HEK293 (cell line): ENCODE results near the gene TLCD2.

ENCODE experiments used
- RBAK ChIP-seq: fragments of 450-650 bp; formaldehyde crosslinking; IDR thresholded peaks from 2 replicates; pipeline ENCODE4 v1.5.1; 2016; ENCODE audit warnings: missing biosample characterization, missing genetic modification characterization
- SP7 ChIP-seq: fragments of 450-650 bp; formaldehyde crosslinking; IDR thresholded peaks from 2 replicates; pipeline ENCODE4 v1.5.1; 2016; ENCODE audit warnings: missing biosample characterization, missing genetic modification characterization
- ZBTB17 ChIP-seq: fragments of 450-650 bp; formaldehyde crosslinking; IDR thresholded peaks from 2 replicates; pipeline ENCODE4 v1.5.1; 2016; ENCODE audit warnings: missing biosample characterization, missing genetic modification characterization
- ZBTB8A ChIP-seq: fragments of 450-650 bp; formaldehyde crosslinking; IDR thresholded peaks from 2 replicates; pipeline ENCODE4 v1.5.1; 2016; ENCODE audit warnings: missing biosample characterization, missing genetic modification characterization
- ZEB2 ChIP-seq: fragments of 450-650 bp; formaldehyde crosslinking; IDR thresholded peaks from 2 replicates; pipeline ENCODE4 v1.5.1; 2016; ENCODE audit warnings: missing biosample characterization, missing genetic modification characterization
- ZNF121 ChIP-seq: fragments of 450-650 bp; formaldehyde crosslinking; IDR thresholded peaks from 2 replicates; pipeline ENCODE4 v1.5.1; 2016; ENCODE audit warnings: missing biosample characterization, missing genetic modification characterization
- ZNF24 ChIP-seq: fragments of 450-650 bp; formaldehyde crosslinking; IDR thresholded peaks from 2 replicates; pipeline ENCODE4 v1.5.1; 2016; ENCODE audit warnings: missing biosample characterization, missing genetic modification characterization
- ZNF274 ChIP-seq, 2 experiments: fragments of 200-500 bp in 1 of 2; fragments of 450-650 bp in 1 of 2; sonication (Bioruptor generic) in 1 of 2; formaldehyde crosslinking in 1 of 2; IDR thresholded peaks; 2 replicates each; pipeline versions ENCODE4 v1.5.1 to v1.6.1; 2014 to 2016; ENCODE audit warnings: borderline replicate concordance in 1 of 2, inconsistent platforms in 1 of 2, low read length in 1 of 2, missing biosample characterization in 1 of 2, missing genetic modification characterization in 1 of 2
- ZNF530 ChIP-seq: fragments of 450-650 bp; formaldehyde crosslinking; IDR thresholded peaks from 2 replicates; pipeline ENCODE4 v1.5.1; 2016; ENCODE audit warnings: low read depth, missing biosample characterization, missing genetic modification characterization
- TF ChIP-seq, protein P1 (sequence below): fragments of 450-650 bp; formaldehyde crosslinking; IDR thresholded peaks from 2 replicates; pipeline ENCODE4 v1.5.1; 2016; ENCODE audit warnings: missing biosample characterization, missing genetic modification characterization
- TF ChIP-seq, protein P2 (sequence below): fragments of 450-650 bp; formaldehyde crosslinking; IDR thresholded peaks from 2 replicates; pipeline ENCODE4 v1.5.1; 2017; ENCODE audit warnings: missing biosample characterization, missing genetic modification characterization

DNA sequence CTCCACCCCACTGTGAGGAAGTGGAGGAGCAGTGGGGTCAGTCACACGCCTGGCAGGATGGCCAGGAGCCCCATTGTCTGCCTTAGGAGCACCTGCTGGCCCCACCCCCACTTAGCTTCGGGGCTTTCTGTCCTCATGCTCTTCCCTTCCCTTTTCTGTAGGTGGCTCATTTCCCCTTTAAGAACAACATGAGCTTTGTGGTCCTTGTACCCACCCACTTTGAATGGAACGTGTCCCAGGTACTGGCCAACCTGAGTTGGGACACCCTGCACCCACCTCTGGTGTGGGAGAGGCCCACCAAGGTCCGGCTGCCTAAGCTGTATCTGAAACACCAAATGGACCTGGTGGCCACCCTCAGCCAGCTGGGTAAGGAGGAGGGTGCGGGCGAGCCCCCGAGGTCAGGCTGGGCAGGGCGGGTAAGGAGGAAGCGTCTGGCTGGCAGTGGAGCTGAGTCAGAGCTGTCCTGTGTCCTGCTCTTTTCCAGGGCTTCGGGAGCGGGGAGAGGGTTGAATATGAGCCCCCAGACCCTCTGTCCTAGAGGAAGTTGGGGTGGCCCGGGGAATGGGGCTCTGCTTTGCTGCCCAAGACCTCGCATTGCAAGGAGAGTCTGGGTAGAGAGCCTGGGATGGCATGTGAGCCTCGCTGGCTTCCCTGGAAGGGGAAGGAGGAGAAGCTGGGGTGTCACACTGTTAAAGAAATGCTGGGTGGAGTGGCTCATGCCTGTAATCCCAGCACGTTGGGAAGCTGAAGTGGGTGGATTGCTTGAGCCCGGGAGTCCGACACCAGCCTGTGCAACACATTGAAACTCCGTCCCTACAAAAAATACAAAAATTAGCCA lies 42.5 kb upstream of the TLCD2 start:
- TF ChIP-seq, protein P1, sequence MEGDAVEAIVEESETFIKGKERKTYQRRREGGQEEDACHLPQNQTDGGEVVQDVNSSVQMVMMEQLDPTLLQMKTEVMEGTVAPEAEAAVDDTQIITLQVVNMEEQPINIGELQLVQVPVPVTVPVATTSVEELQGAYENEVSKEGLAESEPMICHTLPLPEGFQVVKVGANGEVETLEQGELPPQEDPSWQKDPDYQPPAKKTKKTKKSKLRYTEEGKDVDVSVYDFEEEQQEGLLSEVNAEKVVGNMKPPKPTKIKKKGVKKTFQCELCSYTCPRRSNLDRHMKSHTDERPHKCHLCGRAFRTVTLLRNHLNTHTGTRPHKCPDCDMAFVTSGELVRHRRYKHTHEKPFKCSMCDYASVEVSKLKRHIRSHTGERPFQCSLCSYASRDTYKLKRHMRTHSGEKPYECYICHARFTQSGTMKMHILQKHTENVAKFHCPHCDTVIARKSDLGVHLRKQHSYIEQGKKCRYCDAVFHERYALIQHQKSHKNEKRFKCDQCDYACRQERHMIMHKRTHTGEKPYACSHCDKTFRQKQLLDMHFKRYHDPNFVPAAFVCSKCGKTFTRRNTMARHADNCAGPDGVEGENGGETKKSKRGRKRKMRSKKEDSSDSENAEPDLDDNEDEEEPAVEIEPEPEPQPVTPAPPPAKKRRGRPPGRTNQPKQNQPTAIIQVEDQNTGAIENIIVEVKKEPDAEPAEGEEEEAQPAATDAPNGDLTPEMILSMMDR (tag by site-specific recombination): no peak
- TF ChIP-seq, protein P2, sequence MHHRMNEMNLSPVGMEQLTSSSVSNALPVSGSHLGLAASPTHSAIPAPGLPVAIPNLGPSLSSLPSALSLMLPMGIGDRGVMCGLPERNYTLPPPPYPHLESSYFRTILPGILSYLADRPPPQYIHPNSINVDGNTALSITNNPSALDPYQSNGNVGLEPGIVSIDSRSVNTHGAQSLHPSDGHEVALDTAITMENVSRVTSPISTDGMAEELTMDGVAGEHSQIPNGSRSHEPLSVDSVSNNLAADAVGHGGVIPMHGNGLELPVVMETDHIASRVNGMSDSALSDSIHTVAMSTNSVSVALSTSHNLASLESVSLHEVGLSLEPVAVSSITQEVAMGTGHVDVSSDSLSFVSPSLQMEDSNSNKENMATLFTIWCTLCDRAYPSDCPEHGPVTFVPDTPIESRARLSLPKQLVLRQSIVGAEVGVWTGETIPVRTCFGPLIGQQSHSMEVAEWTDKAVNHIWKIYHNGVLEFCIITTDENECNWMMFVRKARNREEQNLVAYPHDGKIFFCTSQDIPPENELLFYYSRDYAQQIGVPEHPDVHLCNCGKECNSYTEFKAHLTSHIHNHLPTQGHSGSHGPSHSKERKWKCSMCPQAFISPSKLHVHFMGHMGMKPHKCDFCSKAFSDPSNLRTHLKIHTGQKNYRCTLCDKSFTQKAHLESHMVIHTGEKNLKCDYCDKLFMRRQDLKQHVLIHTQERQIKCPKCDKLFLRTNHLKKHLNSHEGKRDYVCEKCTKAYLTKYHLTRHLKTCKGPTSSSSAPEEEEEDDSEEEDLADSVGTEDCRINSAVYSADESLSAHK (tag by site-specific recombination): no peak
- no peak for TF ChIP-seq ZEB2 (tag by site-specific recombination)
- no peak for TF ChIP-seq ZBTB8A (tag by site-specific recombination)
- no peak for TF ChIP-seq ZNF121 (tag by site-specific recombination)
- TF ChIP-seq ZBTB17 (tag by site-specific recombination): no peak
- TF ChIP-seq ZNF530: no peak
- TF ChIP-seq RBAK (tag by site-specific recombination): no peak
- TF ChIP-seq ZNF274 (IDR thresholded peaks at IDR 0.05; ENCODE audit: low read length): no peak
- no peak for TF ChIP-seq ZNF274 (tag by site-specific recombination; IDR thresholded peaks at IDR 0.05; ENCODE audit: borderline replicate concordance)
- no peak for TF ChIP-seq SP7
- TF ChIP-seq ZNF24 (tag by site-specific recombination): no peak
